ENCODE measurements around the gene HCLS1.

DNA sequence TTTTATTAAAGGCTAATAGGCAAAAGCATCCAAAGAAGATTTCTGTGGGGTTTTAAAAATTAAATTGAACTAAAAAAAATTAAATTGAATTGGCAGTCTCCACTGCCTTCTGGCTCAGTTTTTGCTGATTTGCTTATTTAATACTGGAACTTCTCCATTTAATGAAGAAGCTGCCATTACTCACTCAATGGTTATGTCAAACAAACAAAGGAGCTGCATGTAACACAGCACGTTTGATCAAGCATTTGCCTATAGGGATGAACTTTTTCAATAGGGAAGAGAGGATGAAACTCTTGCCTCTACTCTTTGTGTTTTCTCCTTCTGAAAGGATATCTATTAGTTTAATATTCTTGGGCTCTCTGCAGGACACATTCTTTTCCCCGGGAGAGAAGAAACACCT is 4.8 kb upstream of the HCLS1 start:
- TF ChIP-seq, protein P1, sequence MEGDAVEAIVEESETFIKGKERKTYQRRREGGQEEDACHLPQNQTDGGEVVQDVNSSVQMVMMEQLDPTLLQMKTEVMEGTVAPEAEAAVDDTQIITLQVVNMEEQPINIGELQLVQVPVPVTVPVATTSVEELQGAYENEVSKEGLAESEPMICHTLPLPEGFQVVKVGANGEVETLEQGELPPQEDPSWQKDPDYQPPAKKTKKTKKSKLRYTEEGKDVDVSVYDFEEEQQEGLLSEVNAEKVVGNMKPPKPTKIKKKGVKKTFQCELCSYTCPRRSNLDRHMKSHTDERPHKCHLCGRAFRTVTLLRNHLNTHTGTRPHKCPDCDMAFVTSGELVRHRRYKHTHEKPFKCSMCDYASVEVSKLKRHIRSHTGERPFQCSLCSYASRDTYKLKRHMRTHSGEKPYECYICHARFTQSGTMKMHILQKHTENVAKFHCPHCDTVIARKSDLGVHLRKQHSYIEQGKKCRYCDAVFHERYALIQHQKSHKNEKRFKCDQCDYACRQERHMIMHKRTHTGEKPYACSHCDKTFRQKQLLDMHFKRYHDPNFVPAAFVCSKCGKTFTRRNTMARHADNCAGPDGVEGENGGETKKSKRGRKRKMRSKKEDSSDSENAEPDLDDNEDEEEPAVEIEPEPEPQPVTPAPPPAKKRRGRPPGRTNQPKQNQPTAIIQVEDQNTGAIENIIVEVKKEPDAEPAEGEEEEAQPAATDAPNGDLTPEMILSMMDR (IDR thresholded peaks at IDR 0.05; ENCODE audit: insufficient read depth, low read depth, low read length): no peak
- no peak for TF ChIP-seq EZH2 (IDR thresholded peaks at IDR 0.05; ENCODE audit: insufficient read depth, low read length)

Data from astrocyte (in vitro differentiated cells and primary cell).